SK-N-SH (cell line): ENCODE data around the gene MPPED2. TPM values are rescaled to one million over a fixed set of nuclear protein-coding genes. Genes with fewer than 3 reads are reported as not detected.

Experiments used
- CTCF ChIA-PET: fragments of 300-600, 350-600 bp; formaldehyde crosslinking; extraction: SDS; loops from one replicate; lab custom pipeline; 2021; lab: Yijun Ruan, JAX
- POLR2A ChIA-PET: fragments of 350-600 bp; sonication (Branson Sonifier 250); formaldehyde crosslinking; extraction: SDS; loops from one replicate; lab custom pipeline; 2020; ENCODE audit warnings: antibody characterized with exemption, inconsistent platforms; lab: Yijun Ruan, JAX
- DNase-seq: peaks from one replicate; pipeline ENCODE4 v3.0.0; 2012
- H2AFZ ChIP-seq: fragments of 200-600 bp; sonication (generic); 2 replicates; pipeline ENCODE4 v1.8.1; 2016; ENCODE audit warnings: antibody characterized with exemption, mild to moderate bottlenecking, low read depth
- H3F3A ChIP-seq: fragments of 200-600 bp; sonication (generic); replicated peaks from 2 replicates; pipeline ENCODE3; 2016; ENCODE audit warnings: antibody characterized with exemption, mild to moderate bottlenecking; ENCODE audit not compliant: insufficient read depth
- H3K27ac ChIP-seq, 2 experiments: fragments of 200-500 bp in 1 of 2; fragments of 200-600 bp in 1 of 2; sonication (Bioruptor generic) in 1 of 2; sonication (generic), shearing (Covaris generic) in 1 of 2; 2 replicates each; pipeline versions ENCODE4 v1.5.1 to v1.6.1; 2014 to 2016; ENCODE audit warnings: low read depth in 2 of 2, inconsistent platforms in 1 of 2, low read length in 1 of 2, mild to moderate bottlenecking in 1 of 2, mixed read lengths in 1 of 2
- H3K27me3 ChIP-seq: fragments of 200-600 bp; sonication (generic), shearing (Covaris generic); 2 replicates; pipeline ENCODE4 v1.6.1; 2016; ENCODE audit warnings: mixed run types; ENCODE audit not compliant: insufficient read depth
- H3K36me3 ChIP-seq, 2 experiments: fragments of 200-500 bp in 1 of 2; fragments of 200-600 bp in 1 of 2; sonication (Bioruptor generic) in 1 of 2; sonication (generic) in 1 of 2; replicated peaks in 1 of 2; 2 replicates each; pipeline versions ENCODE3 to v1.5.1; 2014 to 2016; ENCODE audit warnings: low read length in 1 of 2, mild to moderate bottlenecking in 1 of 2; ENCODE audit not compliant: insufficient read depth in 2 of 2, control insufficient read depth in 1 of 2
- H3K4me1 ChIP-seq, 2 experiments: fragments of 200-500 bp in 1 of 2; fragments of 200-600 bp in 1 of 2; sonication (Bioruptor generic) in 1 of 2; sonication (generic), shearing (Covaris generic) in 1 of 2; 2 replicates each; pipeline versions ENCODE4 v1.5.1 to v1.6.1; 2014 to 2016; ENCODE audit warnings: low read depth in 1 of 2, low read length in 1 of 2, mixed run types in 1 of 2; ENCODE audit not compliant: insufficient read depth in 2 of 2, control insufficient read depth in 1 of 2
- H3K4me2 ChIP-seq: fragments of 200-600 bp; sonication (generic), shearing (Covaris generic); 2 replicates; pipeline ENCODE4 v1.6.1; 2017; ENCODE audit warnings: mixed run types
- H3K4me3 ChIP-seq, 2 experiments: fragments of 200-500 bp in 1 of 2; fragments of 200-600 bp in 1 of 2; sonication (Bioruptor generic) in 1 of 2; sonication (generic), shearing (Covaris generic) in 1 of 2; 2 replicates each; pipeline versions ENCODE4 v1.5.1 to v1.8.1; 2014 to 2016; ENCODE audit warnings: low read depth in 2 of 2, inconsistent platforms in 1 of 2, low read length in 1 of 2, mild to moderate bottlenecking in 1 of 2, mixed read lengths in 1 of 2, moderate library complexity in 1 of 2
- H3K79me2 ChIP-seq: fragments of 200-600 bp; sonication (generic); 2 replicates; pipeline ENCODE4 v1.8.1; 2017; ENCODE audit warnings: mild to moderate bottlenecking; ENCODE audit not compliant: insufficient read depth
- H3K9ac ChIP-seq: fragments of 200-600 bp; sonication (generic); 2 replicates; pipeline ENCODE4 v1.6.1; 2017; ENCODE audit warnings: mixed run types
- H3K9me2 ChIP-seq: fragments of 200-600 bp; sonication (generic); 2 replicates; pipeline ENCODE4 v1.6.1; 2017; ENCODE audit warnings: mixed run types
- H3K9me3 ChIP-seq: fragments of 200-600 bp; sonication (generic); 2 replicates; pipeline ENCODE4 v1.6.1; 2017; ENCODE audit warnings: mixed run types, mild to moderate bottlenecking, moderate library complexity
- H4K20me1 ChIP-seq: fragments of 200-600 bp; sonication (generic); 2 replicates; pipeline ENCODE4 v1.6.1; 2017; ENCODE audit warnings: mild to moderate bottlenecking, mixed run types; ENCODE audit not compliant: insufficient read depth
- ELF1 ChIP-seq: IDR thresholded peaks from 2 replicates; pipeline ENCODE4 v1.4.0; 2012
- EP300 ChIP-seq, 2 experiments: IDR thresholded peaks; 2 replicates each; pipeline versions ENCODE4 v1.4.0 to v1.6.1; 2012; ENCODE audit warnings: borderline replicate concordance in 1 of 2, low read depth in 1 of 2, low read length in 1 of 2
- EZH2phosphoT487 ChIP-seq: fragments of 200-600 bp; sonication (generic); IDR thresholded peaks from 2 replicates; pipeline ENCODE4 v1.6.1; 2017; ENCODE audit warnings: low read depth, mixed run types, mild to moderate bottlenecking, antibody characterized with exemption, moderate library complexity, borderline replicate concordance
- FOSL2 ChIP-seq: IDR thresholded peaks from 2 replicates; pipeline ENCODE4 v1.4.0; 2012; ENCODE audit warnings: low read depth, mild to moderate bottlenecking, moderate library complexity, borderline replicate concordance
- FOXJ3 ChIP-seq: sonication (generic); formaldehyde crosslinking; IDR thresholded peaks from 2 replicates; pipeline ENCODE4 v1.5.1; 2020; ENCODE audit warnings: mild to moderate bottlenecking, missing genetic modification reagents
- FOXM1 ChIP-seq: IDR thresholded peaks from 2 replicates; pipeline ENCODE4 v1.4.0; 2012; ENCODE audit warnings: low read depth, mild to moderate bottlenecking
- GATA2 ChIP-seq: sonication (generic); formaldehyde crosslinking; IDR thresholded peaks from 2 replicates; pipeline ENCODE4 v1.5.0; 2020; ENCODE audit warnings: mild to moderate bottlenecking, missing genetic modification reagents
- MXI1 ChIP-seq: IDR thresholded peaks from 2 replicates; pipeline ENCODE4 v1.6.1; 2012; ENCODE audit warnings: mild to moderate bottlenecking, low read depth, low read length, improper control_type of control experiment
- NFIC ChIP-seq: IDR thresholded peaks from 2 replicates; pipeline ENCODE4 v1.4.0; 2012; ENCODE audit warnings: borderline replicate concordance
- NRF1 ChIP-seq: IDR thresholded peaks from 2 replicates; pipeline ENCODE4 v1.6.1; 2012; ENCODE audit warnings: low read depth, mild to moderate bottlenecking, low read length
- POLR2AphosphoS5 ChIP-seq: IDR thresholded peaks from 2 replicates; pipeline ENCODE4 v1.6.1; 2012; ENCODE audit warnings: low read depth, low read length
- RAD21 ChIP-seq: IDR thresholded peaks from 2 replicates; pipeline ENCODE4 v1.6.1; 2012; ENCODE audit warnings: mild to moderate bottlenecking, low read length
- RFX5 ChIP-seq: IDR thresholded peaks from 2 replicates; pipeline ENCODE4 v1.6.1; 2012; ENCODE audit warnings: mild to moderate bottlenecking, improper control_type of control experiment, low read length
- RXRA ChIP-seq: IDR thresholded peaks from 2 replicates; pipeline ENCODE4 v1.4.0; 2012; ENCODE audit warnings: low read depth, mild to moderate bottlenecking, borderline replicate concordance
- TCF12 ChIP-seq: IDR thresholded peaks from 2 replicates; pipeline ENCODE4 v1.4.0; 2012
- WGBS: methylation state at CpG from one replicate; pipeline ENCODE4 v1.1.6; 2017; ENCODE audit warnings: low lambda C conversion rate; 5-methylcytosine and 5-hydroxymethylcytosine counted together
- polyA plus RNA-seq, 3 experiments: library from polyadenylated mRNA; depleted of rRNA; stranded (reverse); fragments of >200 nt; gene quantifications; 2 replicates each; pipeline ENCODE4 v1.2.3, GENCODE V29; 2012
- TF ChIP-seq, protein P1 (sequence below): IDR thresholded peaks from 2 replicates; pipeline ENCODE4 v1.4.0; 2012; ENCODE audit warnings: low read depth, borderline replicate concordance
- TF ChIP-seq, protein P2 (sequence below): fragments of 200-600 bp; sonication (generic); IDR thresholded peaks from 2 replicates; pipeline ENCODE4 v1.6.1; 2017; ENCODE audit warnings: antibody characterized with exemption, mild to moderate bottlenecking, moderate library complexity
- TF ChIP-seq, protein P3 (sequence below): IDR thresholded peaks from 2 replicates; pipeline ENCODE4 v1.4.0; 2012; ENCODE audit warnings: low read depth
- TF ChIP-seq, protein P4 (sequence below): IDR thresholded peaks from 2 replicates; pipeline ENCODE4; 2012
- TF ChIP-seq, protein P5 (sequence below): IDR thresholded peaks from 2 replicates; pipeline ENCODE4 v1.6.1; 2012; ENCODE audit warnings: mild to moderate bottlenecking, low read depth, low read length, moderate library complexity

Gene MPPED2
- polyA plus RNA-seq, 1 of the 3 experiments (the other 2 are of a cell fraction) = 0.05 TPM

DNA sequence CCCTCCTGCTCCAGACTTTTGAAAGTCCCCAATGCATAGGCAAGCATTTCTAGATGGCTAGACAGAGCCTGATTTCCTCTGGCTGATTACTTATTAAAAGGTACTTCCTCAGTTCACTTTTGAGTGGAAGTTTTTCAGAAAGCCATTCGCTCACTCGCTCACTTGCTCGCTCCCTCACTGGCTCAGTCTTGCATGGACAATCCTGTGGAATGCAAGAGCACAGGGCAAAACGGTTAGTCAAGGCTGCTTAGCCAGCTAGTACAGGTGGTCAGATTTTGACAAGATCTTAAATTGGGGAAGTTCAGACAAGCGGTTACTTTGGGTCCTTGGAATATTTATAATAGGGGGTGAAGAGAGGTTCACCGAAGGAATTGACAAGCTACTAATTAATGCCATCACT, 162.3 kb downstream of the MPPED2 start:
- no peak overlapping the region for H3K9ac ChIP-seq
- no peaks in the 10 kb centered on the region for H3K36me3 ChIP-seq
- no peak overlapping the region for H3K4me3 ChIP-seq
- no peaks in the 10 kb centered on the region for H3K27me3 ChIP-seq
- WGBS = 64% methylated on average over 6 of the region's 6 CpGs
- H3K79me2 ChIP-seq = no peaks in the 10 kb centered on the region
- no peaks in the 10 kb centered on the region for H3K9me2 ChIP-seq
- H3K9me3 ChIP-seq = no peaks in the 10 kb centered on the region
- DNase-seq = no peak
- H3K27ac ChIP-seq = no peak overlapping the region
- TF ChIP-seq FOSL2 = no peak
- no peak for TF ChIP-seq EP300 (IDR thresholded peaks at IDR 0.05; ENCODE audit: borderline replicate concordance in 1 of 2, low read depth in 1 of 2, low read length in 1 of 2)
- no peak for TF ChIP-seq NRF1
- no peak for TF ChIP-seq RFX5
- TF ChIP-seq POLR2AphosphoS5 = no peak
- TF ChIP-seq, protein P1, sequence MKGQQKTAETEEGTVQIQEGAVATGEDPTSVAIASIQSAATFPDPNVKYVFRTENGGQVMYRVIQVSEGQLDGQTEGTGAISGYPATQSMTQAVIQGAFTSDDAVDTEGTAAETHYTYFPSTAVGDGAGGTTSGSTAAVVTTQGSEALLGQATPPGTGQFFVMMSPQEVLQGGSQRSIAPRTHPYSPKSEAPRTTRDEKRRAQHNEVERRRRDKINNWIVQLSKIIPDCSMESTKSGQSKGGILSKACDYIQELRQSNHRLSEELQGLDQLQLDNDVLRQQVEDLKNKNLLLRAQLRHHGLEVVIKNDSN = no peak
- no peak for TF ChIP-seq FOXM1
- no peak for TF ChIP-seq GATA2 (CRISPR knock-in tag)
- no peak for TF ChIP-seq NFIC
- TF ChIP-seq, protein P2, sequence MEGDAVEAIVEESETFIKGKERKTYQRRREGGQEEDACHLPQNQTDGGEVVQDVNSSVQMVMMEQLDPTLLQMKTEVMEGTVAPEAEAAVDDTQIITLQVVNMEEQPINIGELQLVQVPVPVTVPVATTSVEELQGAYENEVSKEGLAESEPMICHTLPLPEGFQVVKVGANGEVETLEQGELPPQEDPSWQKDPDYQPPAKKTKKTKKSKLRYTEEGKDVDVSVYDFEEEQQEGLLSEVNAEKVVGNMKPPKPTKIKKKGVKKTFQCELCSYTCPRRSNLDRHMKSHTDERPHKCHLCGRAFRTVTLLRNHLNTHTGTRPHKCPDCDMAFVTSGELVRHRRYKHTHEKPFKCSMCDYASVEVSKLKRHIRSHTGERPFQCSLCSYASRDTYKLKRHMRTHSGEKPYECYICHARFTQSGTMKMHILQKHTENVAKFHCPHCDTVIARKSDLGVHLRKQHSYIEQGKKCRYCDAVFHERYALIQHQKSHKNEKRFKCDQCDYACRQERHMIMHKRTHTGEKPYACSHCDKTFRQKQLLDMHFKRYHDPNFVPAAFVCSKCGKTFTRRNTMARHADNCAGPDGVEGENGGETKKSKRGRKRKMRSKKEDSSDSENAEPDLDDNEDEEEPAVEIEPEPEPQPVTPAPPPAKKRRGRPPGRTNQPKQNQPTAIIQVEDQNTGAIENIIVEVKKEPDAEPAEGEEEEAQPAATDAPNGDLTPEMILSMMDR = no peak
- TF ChIP-seq ELF1 = no peak
- no peak for TF ChIP-seq FOXJ3
- TF ChIP-seq, protein P3, sequence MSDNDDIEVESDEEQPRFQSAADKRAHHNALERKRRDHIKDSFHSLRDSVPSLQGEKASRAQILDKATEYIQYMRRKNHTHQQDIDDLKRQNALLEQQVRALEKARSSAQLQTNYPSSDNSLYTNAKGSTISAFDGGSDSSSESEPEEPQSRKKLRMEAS = no peak
- TF ChIP-seq RAD21 = no peak
- no peak for TF ChIP-seq TCF12
- TF ChIP-seq, protein P4, sequence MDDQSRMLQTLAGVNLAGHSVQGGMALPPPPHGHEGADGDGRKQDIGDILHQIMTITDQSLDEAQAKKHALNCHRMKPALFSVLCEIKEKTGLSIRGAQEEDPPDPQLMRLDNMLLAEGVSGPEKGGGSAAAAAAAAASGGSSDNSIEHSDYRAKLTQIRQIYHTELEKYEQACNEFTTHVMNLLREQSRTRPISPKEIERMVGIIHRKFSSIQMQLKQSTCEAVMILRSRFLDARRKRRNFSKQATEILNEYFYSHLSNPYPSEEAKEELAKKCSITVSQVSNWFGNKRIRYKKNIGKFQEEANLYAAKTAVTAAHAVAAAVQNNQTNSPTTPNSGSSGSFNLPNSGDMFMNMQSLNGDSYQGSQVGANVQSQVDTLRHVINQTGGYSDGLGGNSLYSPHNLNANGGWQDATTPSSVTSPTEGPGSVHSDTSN = no peak
- peaks cover 0 to 14% of the 10 kb centered on the region in 2 experiments; a peak in 3 of 4 replicates for H3K4me1 ChIP-seq
- no peaks in the 10 kb centered on the region for H3F3A ChIP-seq
- H3K4me2 ChIP-seq = no peak overlapping the region
- no peak overlapping the region for H2AFZ ChIP-seq
- CTCF ChIA-PET = interaction anchor here (1.1 to 1.5 kb wide), 3 partner anchors 10 to 352 kb away, joined by 3 to 4 read pairs (median 3); no protein-coding TSS in a partner anchor
- H4K20me1 ChIP-seq = no peaks in the 10 kb centered on the region
- POLR2A ChIA-PET = no interaction called here

DNA sequence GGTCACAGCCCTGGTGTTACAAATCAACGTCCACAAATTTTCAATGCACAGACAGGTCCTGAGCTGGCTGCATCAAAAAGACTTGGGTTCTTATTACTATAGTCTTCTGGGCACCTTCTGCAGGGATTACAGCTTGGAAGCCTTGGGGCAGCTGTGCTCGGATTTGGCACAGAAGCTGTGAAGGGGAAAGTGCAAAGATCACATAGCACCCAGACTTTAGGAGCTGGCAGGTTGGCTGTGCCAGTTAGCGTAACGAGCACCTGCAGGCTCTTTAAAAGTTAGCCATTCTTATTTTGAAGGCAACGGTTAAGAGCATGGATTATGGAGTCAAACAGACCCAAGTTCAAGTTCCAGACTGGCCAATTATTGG, 162.9 kb downstream of the MPPED2 start:
- Histone ChIP-seq H3K4me1 (peaks cover 0 to 14% of the 10 kb centered on the region in 2 experiments; a peak in 2 of 4 replicates), H4K20me1 (no peaks in the 10 kb centered on the region), H3K4me2 (no peak overlapping the region), H2AFZ (no peak overlapping the region), H3K9me2 (no peaks in the 10 kb centered on the region), H3K4me3 (no peak overlapping the region), H3K9me3 (no peaks in the 10 kb centered on the region), H3K79me2 (no peaks in the 10 kb centered on the region), H3K27ac (no peak overlapping the region), H3F3A (no peaks in the 10 kb centered on the region), H3K27me3 (no peaks in the 10 kb centered on the region), H3K9ac (no peak overlapping the region), H3K36me3 (no peaks in the 10 kb centered on the region)
- no peak for DNase-seq
- WGBS = 33% methylated on average over 5 of the region's 5 CpGs
- POLR2A ChIA-PET = no interaction called here
- CTCF ChIA-PET = interaction anchor here (1.1 to 1.5 kb wide), 2 partner anchors 18 to 352 kb away, joined by 3 to 4 read pairs; no protein-coding TSS in a partner anchor
- TF ChIP-seq MXI1 (no peak), RXRA (no peak), EZH2phosphoT487 (no peak), RAD21 (no peak)
- TF ChIP-seq, protein P2 = no peak
- TF ChIP-seq, protein P5, sequence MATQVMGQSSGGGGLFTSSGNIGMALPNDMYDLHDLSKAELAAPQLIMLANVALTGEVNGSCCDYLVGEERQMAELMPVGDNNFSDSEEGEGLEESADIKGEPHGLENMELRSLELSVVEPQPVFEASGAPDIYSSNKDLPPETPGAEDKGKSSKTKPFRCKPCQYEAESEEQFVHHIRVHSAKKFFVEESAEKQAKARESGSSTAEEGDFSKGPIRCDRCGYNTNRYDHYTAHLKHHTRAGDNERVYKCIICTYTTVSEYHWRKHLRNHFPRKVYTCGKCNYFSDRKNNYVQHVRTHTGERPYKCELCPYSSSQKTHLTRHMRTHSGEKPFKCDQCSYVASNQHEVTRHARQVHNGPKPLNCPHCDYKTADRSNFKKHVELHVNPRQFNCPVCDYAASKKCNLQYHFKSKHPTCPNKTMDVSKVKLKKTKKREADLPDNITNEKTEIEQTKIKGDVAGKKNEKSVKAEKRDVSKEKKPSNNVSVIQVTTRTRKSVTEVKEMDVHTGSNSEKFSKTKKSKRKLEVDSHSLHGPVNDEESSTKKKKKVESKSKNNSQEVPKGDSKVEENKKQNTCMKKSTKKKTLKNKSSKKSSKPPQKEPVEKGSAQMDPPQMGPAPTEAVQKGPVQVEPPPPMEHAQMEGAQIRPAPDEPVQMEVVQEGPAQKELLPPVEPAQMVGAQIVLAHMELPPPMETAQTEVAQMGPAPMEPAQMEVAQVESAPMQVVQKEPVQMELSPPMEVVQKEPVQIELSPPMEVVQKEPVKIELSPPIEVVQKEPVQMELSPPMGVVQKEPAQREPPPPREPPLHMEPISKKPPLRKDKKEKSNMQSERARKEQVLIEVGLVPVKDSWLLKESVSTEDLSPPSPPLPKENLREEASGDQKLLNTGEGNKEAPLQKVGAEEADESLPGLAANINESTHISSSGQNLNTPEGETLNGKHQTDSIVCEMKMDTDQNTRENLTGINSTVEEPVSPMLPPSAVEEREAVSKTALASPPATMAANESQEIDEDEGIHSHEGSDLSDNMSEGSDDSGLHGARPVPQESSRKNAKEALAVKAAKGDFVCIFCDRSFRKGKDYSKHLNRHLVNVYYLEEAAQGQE = no peak
